Activated CD4-positive, alpha-beta T cell treated with anti-CD3 and anti-CD28 coated beads, Interleukin-2, amount 50 U/mL, for 4 hours (primary cell): Measurements from ENCODE around the gene AP2S1.

Experiments used
- DNase-seq, 2 experiments: peaks; one replicate each; pipeline ENCODE4 v3.0.0-alpha.2; 2020

AP2S1 gene

DNA sequence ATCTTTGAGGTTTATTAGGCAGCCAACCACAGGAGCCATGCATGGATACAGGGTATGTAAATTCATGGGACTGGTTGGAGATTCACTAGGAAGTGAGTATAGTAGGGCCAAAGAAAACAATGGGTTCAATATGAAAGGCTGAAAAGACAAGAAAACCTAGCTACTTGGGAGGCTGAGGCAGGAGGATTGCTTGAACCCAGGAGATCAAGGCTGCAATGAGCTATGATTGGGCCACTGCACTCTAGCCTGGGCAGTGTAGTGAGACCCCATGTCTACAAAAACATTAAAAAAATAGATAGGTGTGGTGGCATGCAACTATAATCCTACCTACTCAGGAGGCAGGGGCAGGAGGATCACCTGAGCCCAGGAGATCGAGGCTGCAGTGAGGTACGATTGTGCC lies 51.9 kb downstream of the AP2S1 start:
- DNase-seq, result no peak

DNA sequence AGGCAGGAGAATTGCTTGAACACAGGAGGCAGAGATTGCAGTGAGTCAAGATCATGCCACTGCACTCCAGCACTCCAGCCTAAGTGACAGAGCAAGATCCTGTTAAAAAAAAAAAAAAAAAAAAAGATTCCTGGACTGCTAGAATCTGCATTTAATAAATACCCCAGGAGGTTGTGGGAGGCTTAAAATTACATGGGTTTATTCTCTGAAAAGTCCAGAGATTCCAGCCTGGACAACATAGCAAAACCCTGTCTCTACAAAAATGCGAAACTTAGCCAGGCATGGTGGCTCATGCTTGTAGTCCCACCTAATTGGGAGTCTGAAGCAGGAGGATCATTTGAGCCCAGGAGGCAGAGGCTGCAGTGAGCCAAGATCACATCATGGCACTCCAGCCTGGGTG lies 52.8 kb downstream of the AP2S1 start:
- DNase-seq, result no peak

DNA sequence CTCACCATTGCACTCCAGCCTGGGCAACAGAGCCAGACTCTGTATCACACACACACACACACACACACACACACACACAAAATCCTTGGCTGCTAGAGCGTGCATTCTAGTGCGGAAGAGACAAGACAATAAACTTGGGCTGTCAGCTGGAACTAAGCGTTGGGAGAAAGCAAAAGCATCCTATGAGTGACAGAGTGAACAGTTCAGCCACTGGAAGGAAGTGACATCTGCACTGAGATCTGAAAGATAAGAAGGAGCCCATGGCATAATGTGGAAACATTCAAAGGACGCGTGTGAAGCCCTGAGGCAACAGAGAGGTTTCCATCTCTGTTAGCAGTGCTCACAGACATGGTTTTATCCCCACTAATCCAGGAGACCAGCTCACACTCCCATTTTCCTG lies 58.7 kb downstream of the AP2S1 start:
- no peak for DNase-seq

DNA sequence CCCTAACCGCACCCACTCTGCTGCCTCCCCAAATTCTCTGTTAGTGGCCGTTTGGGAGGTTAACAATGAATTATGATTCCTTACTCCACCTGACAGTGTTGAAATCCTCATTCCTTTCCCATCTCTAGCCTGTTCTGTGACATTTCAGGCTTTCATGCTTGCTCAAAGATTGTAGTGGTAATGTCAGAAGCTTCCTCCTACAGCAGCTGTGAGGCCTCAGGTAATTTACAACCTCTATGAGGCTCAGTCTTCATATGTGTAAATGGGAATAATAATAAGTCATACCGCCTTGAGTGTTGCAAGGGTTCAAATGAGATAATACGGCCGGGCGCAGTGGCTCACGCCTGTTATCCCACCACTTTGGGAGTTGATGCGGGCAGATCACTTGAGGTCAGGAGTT lies 61.3 kb downstream of the AP2S1 start:
- no peak for DNase-seq

DNA sequence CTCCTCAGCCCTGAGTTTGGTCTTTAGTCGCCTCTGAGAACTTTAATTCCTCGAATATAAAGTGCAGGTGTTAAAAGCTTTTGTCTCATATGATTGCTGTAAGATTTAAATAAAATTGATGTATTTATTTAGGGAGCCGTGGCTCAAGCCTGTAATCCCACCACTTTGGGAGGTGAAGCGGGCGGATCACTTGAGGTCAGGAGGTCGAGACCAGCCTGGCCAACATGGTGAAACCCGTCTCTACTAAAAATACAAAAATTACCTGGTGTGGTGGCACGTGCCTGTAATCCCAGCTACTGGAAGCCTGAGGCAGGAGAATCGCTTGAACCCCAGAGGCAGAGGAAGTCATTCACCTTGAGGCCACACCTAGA lies 61.7 kb downstream of the AP2S1 start:
- no peak for DNase-seq

DNA sequence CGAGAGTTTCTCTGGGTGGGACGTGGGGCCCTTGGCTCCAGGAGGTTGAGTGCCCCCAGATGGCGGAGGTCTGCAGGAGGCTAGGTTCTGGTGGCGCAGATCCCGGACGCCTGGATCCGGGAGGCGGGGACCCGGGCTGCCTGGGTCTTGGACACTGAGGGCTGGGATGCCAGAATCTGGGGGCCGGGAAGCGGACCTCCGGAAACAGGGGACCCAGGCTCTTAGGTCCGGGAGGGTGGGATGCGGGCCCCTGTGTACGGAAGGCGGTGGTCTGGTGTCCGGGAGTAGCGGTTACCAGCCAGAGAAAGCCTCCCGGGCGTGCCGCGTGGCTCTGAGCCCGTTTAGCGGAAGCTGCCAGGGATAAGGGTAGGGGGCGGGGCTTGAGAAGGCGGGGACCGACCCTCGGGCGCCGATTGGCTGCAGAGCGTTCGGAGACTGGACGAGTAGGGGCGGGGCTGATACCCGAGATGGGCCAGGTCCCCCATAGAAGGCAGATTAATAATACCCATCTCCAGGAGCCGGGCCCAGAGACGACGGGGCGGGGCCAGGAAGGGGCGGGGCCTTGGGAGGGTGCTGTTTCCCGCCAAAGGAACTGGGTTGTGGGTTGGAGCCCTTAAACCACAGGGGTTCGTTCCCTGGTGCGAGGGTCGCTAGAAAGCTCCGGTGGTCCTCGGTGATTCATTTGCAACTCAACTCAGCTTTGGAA lies 62.2 kb downstream of the AP2S1 start, which contains the start of gene SLC1A5:
TSS of gene SLC1A5 (minus strand) at position 333 of the 706 bp plus-strand sequence. CDS start 629 bp downstream, outside the sequence.
- DNase-seq, result peak; percentile 99
